SK-N-SH (cell line): Measurements from ENCODE around the gene ASF1B.

Source experiments
- CTCF ChIP-seq: fragments of 200-600 bp; sonication (generic); IDR thresholded peaks from 2 replicates; pipeline ENCODE4 v1.6.1; 2017; ENCODE audit warnings: antibody characterized with exemption, mild to moderate bottlenecking, moderate library complexity
- EP300 ChIP-seq, 2 experiments: IDR thresholded peaks; 2 replicates each; pipeline versions ENCODE4 v1.4.0 to v1.6.1; 2012; ENCODE audit warnings: borderline replicate concordance in 1 of 2, low read depth in 1 of 2, low read length in 1 of 2
- GABPA ChIP-seq: IDR thresholded peaks from 2 replicates; pipeline ENCODE4 v1.4.0; 2012; ENCODE audit warnings: low read depth, mild to moderate bottlenecking
- MAX ChIP-seq: IDR thresholded peaks from 2 replicates; pipeline ENCODE4 v1.4.0; 2012; ENCODE audit warnings: low read depth
- NRF1 ChIP-seq: IDR thresholded peaks from 2 replicates; pipeline ENCODE4 v1.6.1; 2012; ENCODE audit warnings: low read depth, mild to moderate bottlenecking, low read length
- POLR2AphosphoS5 ChIP-seq: IDR thresholded peaks from 2 replicates; pipeline ENCODE4 v1.6.1; 2012; ENCODE audit warnings: low read depth, low read length
- RAD21 ChIP-seq: IDR thresholded peaks from 2 replicates; pipeline ENCODE4 v1.6.1; 2012; ENCODE audit warnings: mild to moderate bottlenecking, low read length
- REST ChIP-seq: IDR thresholded peaks from 2 replicates; pipeline ENCODE4 v1.6.1; 2012; ENCODE audit warnings: mild to moderate bottlenecking, low read depth, low read length, moderate library complexity
- YY1 ChIP-seq: IDR thresholded peaks from 2 replicates; pipeline ENCODE4 v1.4.0; 2012; ENCODE audit warnings: low read depth, mild to moderate bottlenecking

- TF ChIP-seq RAD21 = no peak
- TF ChIP-seq NRF1 = no peak
- TF ChIP-seq CTCF = peak; percentile 40
- no peak for TF ChIP-seq REST
- no peak for TF ChIP-seq EP300 (IDR thresholded peaks at IDR 0.05; ENCODE audit: borderline replicate concordance in 1 of 2, low read depth in 1 of 2, low read length in 1 of 2)
- TF ChIP-seq GABPA = no peak
- no peak for TF ChIP-seq YY1
- no peak for TF ChIP-seq MAX
- TF ChIP-seq POLR2AphosphoS5 = no peak
Observed at GRCh38 chr19:14113762-14114414, 22.5 kb downstream of the ASF1B start.
